Central memory CD8-positive, alpha-beta T cell (primary cell): ENCODE data around the gene AEBP1.

Source experiments
- ATAC-seq: fragments of 150-1000 bp; cut with Tn5 transposase; replicated peaks from 2 replicates; pipeline ENCODE4 v1.10.0; 2022; ENCODE audit warnings: mild to moderate bottlenecking, moderate FRiP score, moderate number of reproducible peaks; ENCODE audit not compliant: poor library complexity, severe bottlenecking; ENCODE audit errors: extremely low read depth
- DNase-seq, 2 donors: peaks; one replicate each; pipeline ENCODE4 v3.0.0; 2021; ENCODE audit warnings: low spot score in 2 of 2
- H3K27ac Mint-ChIP-seq: one replicate; pipeline ENCODE4 v1.8.0; 2022; ENCODE audit warnings: low read depth, mild to moderate bottlenecking, moderate library complexity, mixed read lengths
- H3K27me3 Mint-ChIP-seq: one replicate; pipeline ENCODE4 v1.8.0; 2022; ENCODE audit warnings: mixed read lengths
- H3K36me3 Mint-ChIP-seq: one replicate; pipeline ENCODE4 v1.8.0; 2022; ENCODE audit warnings: mild to moderate bottlenecking, moderate library complexity, mixed read lengths; ENCODE audit not compliant: insufficient read depth
- H3K4me1 Mint-ChIP-seq: one replicate; pipeline ENCODE4 v1.8.0; 2022; ENCODE audit warnings: mixed read lengths
- H3K4me3 Mint-ChIP-seq: one replicate; pipeline ENCODE4 v1.8.0; 2022; ENCODE audit warnings: mild to moderate bottlenecking, moderate library complexity, mixed read lengths
- H3K9me3 Mint-ChIP-seq: one replicate; pipeline ENCODE4 v1.8.0; 2022; ENCODE audit warnings: mixed read lengths

Gene AEBP1

GRCh38 chr7:44150966-44151941 lies 47.1 kb downstream of the AEBP1 start:
- Mint-ChIP-seq H3K4me1 (no peaks in the 10 kb centered on the region), H3K36me3 (no peaks in the 10 kb centered on the region), H3K9me3 (no peaks in the 10 kb centered on the region), H3K27ac (no peak overlapping the region), H3K4me3 (no peak overlapping the region), H3K27me3 (no peaks in the 10 kb centered on the region)
- DNase-seq = no peak
- ATAC-seq = no peak

- H3K9me3 Mint-ChIP-seq = no peaks in the 10 kb centered on the region
- H3K4me3 Mint-ChIP-seq = no peak overlapping the region
- no peak overlapping the region for H3K27ac Mint-ChIP-seq
- DNase-seq = no peak
- no peaks in the 10 kb centered on the region for H3K36me3 Mint-ChIP-seq
- no peaks in the 10 kb centered on the region for H3K4me1 Mint-ChIP-seq
- no peak for ATAC-seq
- no peaks in the 10 kb centered on the region for H3K27me3 Mint-ChIP-seq
Observed at GRCh38 chr7:44151956-44152355, 47.8 kb downstream of the AEBP1 start.

- Mint-ChIP-seq H3K4me1 (no peaks in the 10 kb centered on the region), H3K36me3 (no peaks in the 10 kb centered on the region), H3K27me3 (no peaks in the 10 kb centered on the region), H3K4me3 (no peak overlapping the region), H3K27ac (no peak overlapping the region), H3K9me3 (no peaks in the 10 kb centered on the region)
- ATAC-seq (no peak), DNase-seq (no peak)
Observed at GRCh38 chr7:44152971-44153947, 49.1 kb downstream of the AEBP1 start.

- no peaks in the 10 kb centered on the region for H3K4me1 Mint-ChIP-seq
- ATAC-seq (no peak), DNase-seq (no peak)
- no peaks in the 10 kb centered on the region for H3K27me3 Mint-ChIP-seq
- H3K9me3 Mint-ChIP-seq = no peaks in the 10 kb centered on the region
- no peak overlapping the region for H3K4me3 Mint-ChIP-seq
- no peak overlapping the region for H3K27ac Mint-ChIP-seq
- no peaks in the 10 kb centered on the region for H3K36me3 Mint-ChIP-seq
Observed at GRCh38 chr7:44153948-44154335, 49.8 kb downstream of the AEBP1 start.

DNA sequence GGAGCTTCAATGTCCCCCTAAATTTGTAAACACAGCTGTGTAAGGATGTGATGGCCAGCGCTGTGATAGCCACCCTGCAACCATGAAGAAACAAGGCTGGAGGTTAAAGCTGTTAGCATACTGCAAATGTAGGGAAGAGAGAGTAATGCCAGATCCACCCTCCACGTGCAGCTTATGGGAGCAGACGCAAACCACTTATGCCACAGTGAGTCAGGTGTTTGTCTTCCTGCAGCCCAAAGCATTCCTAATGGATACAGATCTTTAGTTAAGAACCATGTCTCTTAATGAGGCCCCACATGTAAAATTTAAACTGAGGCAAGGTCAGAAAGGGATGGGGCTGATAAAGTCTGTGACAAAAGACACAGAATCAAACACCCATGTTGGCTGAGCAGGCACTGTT lies 50.6 kb downstream of the AEBP1 start:
- Mint-ChIP-seq H3K36me3 (no peaks in the 10 kb centered on the region), H3K9me3 (no peaks in the 10 kb centered on the region), H3K27me3 (no peaks in the 10 kb centered on the region), H3K27ac (no peak overlapping the region), H3K4me3 (no peak overlapping the region), H3K4me1 (no peaks in the 10 kb centered on the region)
- ATAC-seq (no peak), DNase-seq (no peak)

DNA sequence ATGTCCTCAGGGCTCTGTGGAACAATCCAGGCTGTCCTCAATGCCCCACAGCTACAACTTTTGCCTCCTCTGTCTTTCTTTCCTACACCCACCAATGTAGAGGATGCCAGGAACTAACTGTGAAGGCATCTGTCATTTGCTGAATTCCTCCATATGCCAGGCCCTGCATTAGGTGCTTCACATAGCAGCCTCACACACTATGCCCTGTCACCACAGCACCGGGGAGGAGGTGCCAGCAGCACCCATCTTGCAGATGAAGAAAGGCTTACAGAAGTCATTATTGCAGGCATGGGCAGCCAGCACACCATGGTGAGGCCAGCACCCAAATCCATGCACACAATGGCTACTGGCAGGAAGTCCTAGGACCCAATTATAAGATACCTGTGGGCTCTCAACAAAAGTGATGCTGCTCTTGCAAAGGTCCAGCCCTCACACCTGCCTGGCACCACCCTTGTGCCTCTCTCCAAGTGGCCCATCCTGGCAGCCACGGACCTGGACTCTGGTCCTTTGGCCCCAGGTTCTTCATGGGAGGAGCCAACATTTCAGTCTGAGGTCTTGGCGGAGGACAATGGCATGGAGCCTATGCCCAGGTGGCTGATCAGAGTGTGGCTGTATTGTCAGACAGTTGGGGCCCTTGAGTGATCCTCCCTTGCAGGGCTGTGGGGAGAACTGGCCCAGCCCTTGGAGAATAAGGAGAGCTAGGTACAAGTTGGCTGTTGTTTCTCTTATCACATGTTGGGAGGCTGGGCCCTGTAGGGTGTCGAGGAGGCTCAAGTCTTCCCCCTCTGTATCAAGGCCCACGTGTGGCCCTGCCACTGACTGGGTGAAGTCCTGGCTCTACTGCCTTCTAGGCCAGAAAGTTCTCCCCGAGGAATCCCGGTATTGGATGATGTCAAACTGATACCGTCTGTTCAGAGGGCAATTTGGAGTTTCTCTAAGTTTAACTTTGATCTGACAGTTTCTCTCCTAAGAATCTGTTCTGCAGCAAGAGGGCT lies 51.3 kb downstream of the AEBP1 start:
- Mint-ChIP-seq H3K27me3 (no peaks in the 10 kb centered on the region), H3K4me1 (no peaks in the 10 kb centered on the region), H3K36me3 (no peaks in the 10 kb centered on the region), H3K27ac (no peak overlapping the region), H3K9me3 (no peaks in the 10 kb centered on the region), H3K4me3 (no peak overlapping the region)
- no peak for ATAC-seq
- no peak for DNase-seq

GRCh38 chr7:44156453-44157010 lies 52.4 kb downstream of the AEBP1 start:
- no peaks in the 10 kb centered on the region for H3K4me1 Mint-ChIP-seq
- no peaks in the 10 kb centered on the region for H3K9me3 Mint-ChIP-seq
- H3K4me3 Mint-ChIP-seq = no peak overlapping the region
- H3K27me3 Mint-ChIP-seq = no peaks in the 10 kb centered on the region
- no peak for ATAC-seq
- no peak overlapping the region for H3K27ac Mint-ChIP-seq
- H3K36me3 Mint-ChIP-seq = no peaks in the 10 kb centered on the region
- no peak for DNase-seq

GRCh38 chr7:44157116-44158080 lies 53.3 kb downstream of the AEBP1 start:
- H3K27ac Mint-ChIP-seq = no peak overlapping the region

DNA sequence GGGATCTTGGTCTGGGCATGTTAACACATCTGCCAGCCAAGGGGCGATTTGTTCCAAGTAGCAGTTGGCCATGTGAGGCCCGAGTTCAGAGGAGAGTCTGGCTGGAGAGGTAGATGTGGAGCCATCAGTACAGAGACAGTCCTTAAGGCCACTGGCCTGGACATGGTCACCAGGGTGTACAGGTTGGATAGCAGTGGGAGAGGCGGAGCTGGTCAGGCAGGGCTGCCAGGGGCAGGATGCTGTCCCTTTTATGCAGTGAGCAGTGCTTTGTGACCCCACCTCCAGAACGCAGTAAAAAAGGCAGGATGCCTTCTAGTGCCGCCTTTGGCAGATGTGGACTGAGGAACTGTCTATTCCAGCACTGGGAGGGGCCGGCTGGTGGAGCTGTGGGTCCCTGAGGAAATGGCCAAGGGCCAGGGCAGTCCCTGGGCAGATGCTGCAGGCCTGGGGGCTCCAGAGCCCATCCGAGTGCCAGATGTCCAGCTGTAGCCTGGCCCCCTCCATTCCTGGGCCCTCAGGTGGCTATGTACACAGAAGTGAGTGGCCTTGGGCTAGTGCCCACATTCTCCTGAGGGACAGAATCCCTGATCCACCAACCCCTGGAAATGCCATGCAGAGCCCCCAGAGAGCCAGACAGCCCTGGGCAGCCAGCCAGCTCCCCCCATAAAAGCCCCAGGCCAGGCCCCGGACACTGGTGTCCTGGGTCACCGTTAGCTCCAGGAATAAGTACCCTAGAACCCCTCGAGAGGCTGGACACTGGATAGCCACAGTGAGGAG lies 54.1 kb downstream of the AEBP1 start:
- DNase-seq = no peak
- peaks cover 14% of the 10 kb centered on the region for H3K27me3 Mint-ChIP-seq
- no peak overlapping the region for H3K4me3 Mint-ChIP-seq
- H3K36me3 Mint-ChIP-seq = no peaks in the 10 kb centered on the region
- no peaks in the 10 kb centered on the region for H3K4me1 Mint-ChIP-seq
- H3K27ac Mint-ChIP-seq = no peak overlapping the region
- no peaks in the 10 kb centered on the region for H3K9me3 Mint-ChIP-seq
- no peak for ATAC-seq

More at GRCh38 chr7:44157116-44158080, 53.3 kb downstream of the AEBP1 start:
- no peak overlapping the region for H3K4me3 Mint-ChIP-seq
- H3K9me3 Mint-ChIP-seq = no peaks in the 10 kb centered on the region
- no peaks in the 10 kb centered on the region for H3K36me3 Mint-ChIP-seq
- DNase-seq (no peak), ATAC-seq (no peak)
- H3K4me1 Mint-ChIP-seq = no peaks in the 10 kb centered on the region
- H3K27me3 Mint-ChIP-seq = peaks cover 7% of the 10 kb centered on the region

DNA sequence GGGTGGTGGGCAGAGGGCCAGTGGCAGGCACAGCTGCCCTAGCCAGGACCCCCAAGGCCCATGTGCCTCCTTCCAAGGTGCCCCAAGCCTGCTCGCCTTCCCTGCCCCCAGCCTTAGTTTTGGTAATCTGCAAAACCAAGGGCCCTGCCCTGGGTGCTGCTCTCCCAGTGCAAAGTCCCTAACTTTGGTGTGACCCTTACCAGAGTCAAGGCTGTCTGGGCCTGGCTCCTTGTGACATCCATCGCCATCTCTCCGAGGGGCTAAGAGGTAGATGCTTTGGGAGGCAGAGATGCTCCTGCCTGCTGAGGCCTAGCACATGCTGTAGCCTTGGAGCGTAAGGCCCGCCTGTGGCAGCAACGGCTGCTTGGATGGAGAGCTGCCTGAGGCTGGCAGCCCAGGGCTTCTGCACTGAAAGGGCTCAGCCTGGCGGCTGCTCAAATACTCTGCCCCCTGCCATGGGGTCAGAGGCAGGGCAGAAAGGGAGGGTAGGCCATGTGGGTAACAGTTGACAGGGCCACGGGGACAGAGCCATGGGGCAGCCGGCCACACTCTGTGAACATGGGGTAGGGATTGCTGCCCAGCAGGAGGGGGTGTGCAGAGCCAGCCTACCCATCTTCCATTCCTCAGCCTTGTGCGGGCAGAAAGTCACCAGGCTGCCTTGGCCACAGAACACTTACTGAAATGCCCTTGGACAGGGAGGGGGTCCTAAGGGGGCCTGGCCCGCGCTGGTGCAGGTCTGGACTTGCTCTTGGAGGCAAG lies 54.9 kb downstream of the AEBP1 start:
- Mint-ChIP-seq H3K27me3 (peaks cover 14% of the 10 kb centered on the region), H3K9me3 (no peaks in the 10 kb centered on the region), H3K36me3 (no peaks in the 10 kb centered on the region), H3K4me1 (no peaks in the 10 kb centered on the region), H3K27ac (no peak overlapping the region), H3K4me3 (no peak overlapping the region)
- DNase-seq (no peak), ATAC-seq (no peak)
